ENCODE data around the gene ATF7.

DNA sequence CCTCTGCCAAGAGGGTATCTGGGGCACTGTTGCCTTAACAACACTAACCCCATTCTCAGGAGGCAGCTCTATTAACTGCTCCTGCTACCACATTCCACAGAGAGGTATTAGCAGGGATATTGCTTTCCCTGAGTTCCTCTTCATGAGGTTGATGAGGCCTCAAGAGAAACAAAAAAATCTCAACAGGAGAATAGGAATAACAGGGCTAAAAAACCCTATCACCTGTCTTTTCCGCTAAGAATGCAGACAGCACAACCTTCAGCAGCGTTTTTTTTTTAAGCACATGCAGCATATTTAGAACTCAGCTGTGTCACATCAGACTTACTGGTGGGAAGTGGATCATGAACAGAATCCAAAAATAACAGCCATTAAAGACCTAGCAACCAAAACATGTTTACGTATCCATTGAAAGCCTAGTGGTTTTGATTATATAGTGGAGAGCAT, 29.2 kb downstream of the ATF7 start:
- TF ChIP-seq, protein P1, sequence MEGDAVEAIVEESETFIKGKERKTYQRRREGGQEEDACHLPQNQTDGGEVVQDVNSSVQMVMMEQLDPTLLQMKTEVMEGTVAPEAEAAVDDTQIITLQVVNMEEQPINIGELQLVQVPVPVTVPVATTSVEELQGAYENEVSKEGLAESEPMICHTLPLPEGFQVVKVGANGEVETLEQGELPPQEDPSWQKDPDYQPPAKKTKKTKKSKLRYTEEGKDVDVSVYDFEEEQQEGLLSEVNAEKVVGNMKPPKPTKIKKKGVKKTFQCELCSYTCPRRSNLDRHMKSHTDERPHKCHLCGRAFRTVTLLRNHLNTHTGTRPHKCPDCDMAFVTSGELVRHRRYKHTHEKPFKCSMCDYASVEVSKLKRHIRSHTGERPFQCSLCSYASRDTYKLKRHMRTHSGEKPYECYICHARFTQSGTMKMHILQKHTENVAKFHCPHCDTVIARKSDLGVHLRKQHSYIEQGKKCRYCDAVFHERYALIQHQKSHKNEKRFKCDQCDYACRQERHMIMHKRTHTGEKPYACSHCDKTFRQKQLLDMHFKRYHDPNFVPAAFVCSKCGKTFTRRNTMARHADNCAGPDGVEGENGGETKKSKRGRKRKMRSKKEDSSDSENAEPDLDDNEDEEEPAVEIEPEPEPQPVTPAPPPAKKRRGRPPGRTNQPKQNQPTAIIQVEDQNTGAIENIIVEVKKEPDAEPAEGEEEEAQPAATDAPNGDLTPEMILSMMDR (tag by site-specific recombination; IDR thresholded peaks at IDR 0.05): no peak
- TF ChIP-seq, protein P2, sequence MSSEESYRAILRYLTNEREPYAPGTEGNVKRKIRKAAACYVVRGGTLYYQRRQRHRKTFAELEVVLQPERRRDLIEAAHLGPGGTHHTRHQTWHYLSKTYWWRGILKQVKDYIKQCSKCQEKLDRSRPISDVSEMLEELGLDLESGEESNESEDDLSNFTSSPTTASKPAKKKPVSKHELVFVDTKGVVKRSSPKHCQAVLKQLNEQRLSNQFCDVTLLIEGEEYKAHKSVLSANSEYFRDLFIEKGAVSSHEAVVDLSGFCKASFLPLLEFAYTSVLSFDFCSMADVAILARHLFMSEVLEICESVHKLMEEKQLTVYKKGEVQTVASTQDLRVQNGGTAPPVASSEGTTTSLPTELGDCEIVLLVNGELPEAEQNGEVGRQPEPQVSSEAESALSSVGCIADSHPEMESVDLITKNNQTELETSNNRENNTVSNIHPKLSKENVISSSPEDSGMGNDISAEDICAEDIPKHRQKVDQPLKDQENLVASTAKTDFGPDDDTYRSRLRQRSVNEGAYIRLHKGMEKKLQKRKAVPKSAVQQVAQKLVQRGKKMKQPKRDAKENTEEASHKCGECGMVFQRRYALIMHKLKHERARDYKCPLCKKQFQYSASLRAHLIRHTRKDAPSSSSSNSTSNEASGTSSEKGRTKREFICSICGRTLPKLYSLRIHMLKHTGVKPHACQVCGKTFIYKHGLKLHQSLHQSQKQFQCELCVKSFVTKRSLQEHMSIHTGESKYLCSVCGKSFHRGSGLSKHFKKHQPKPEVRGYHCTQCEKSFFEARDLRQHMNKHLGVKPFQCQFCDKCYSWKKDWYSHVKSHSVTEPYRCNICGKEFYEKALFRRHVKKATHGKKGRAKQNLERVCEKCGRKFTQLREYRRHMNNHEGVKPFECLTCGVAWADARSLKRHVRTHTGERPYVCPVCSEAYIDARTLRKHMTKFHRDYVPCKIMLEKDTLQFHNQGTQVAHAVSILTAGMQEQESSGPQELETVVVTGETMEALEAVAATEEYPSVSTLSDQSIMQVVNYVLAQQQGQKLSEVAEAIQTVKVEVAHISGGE (tag by site-specific recombination; conservative IDR thresholded peaks at IDR 0.05; ENCODE audit: low read depth): no peak
- no peak for TF ChIP-seq ZNF211 (tag by site-specific recombination; IDR thresholded peaks at IDR 0.05; ENCODE audit: low read depth)
- TF ChIP-seq, protein P3, sequence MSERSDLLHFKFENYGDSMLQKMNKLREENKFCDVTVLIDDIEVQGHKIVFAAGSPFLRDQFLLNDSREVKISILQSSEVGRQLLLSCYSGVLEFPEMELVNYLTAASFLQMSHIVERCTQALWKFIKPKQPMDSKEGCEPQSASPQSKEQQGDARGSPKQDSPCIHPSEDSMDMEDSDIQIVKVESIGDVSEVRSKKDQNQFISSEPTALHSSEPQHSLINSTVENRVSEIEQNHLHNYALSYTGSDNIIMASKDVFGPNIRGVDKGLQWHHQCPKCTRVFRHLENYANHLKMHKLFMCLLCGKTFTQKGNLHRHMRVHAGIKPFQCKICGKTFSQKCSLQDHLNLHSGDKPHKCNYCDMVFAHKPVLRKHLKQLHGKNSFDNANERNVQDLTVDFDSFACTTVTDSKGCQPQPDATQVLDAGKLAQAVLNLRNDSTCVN (tag by site-specific recombination; optimal IDR thresholded peaks at IDR 0.05): no peak

Measured in HEK293 (cell line).